ENCODE results near the gene CASZ1.

Gene CASZ1

GRCh38 chr1:10724948-10725847, 71.2 kb downstream of the CASZ1 start:
- no peak for DNase-seq

GRCh38 chr1:10724511-10724910, 71.9 kb downstream of the CASZ1 start:
- DNase-seq: no peak

GRCh38 chr1:10724052-10724494, 72.4 kb downstream of the CASZ1 start:
- no peak for DNase-seq

GRCh38 chr1:10723317-10723716, 73.1 kb downstream of the CASZ1 start:
- DNase-seq: no peak

GRCh38 chr1:10722803-10723202, 73.6 kb downstream of the CASZ1 start:
- DNase-seq: no peak

- no peak for DNase-seq
Observed at GRCh38 chr1:10721381-10722321, 74.8 kb downstream of the CASZ1 start.

- DNase-seq: no peak
Observed at GRCh38 chr1:10720635-10721034, 75.8 kb downstream of the CASZ1 start.

GRCh38 chr1:10718083-10718415, 78.4 kb downstream of the CASZ1 start:
- no peak for DNase-seq

- DNase-seq: no peak
Observed at GRCh38 chr1:10717296-10718082, 79.0 kb downstream of the CASZ1 start.

- no peak for DNase-seq
Observed at GRCh38 chr1:10716840-10717239, 79.6 kb downstream of the CASZ1 start.

GRCh38 chr1:10714337-10715114, 81.9 kb downstream of the CASZ1 start:
- no peak for DNase-seq

GRCh38 chr1:10713614-10714013, 82.8 kb downstream of the CASZ1 start:
- no peak for DNase-seq

- no peak for DNase-seq
Observed at GRCh38 chr1:10712568-10713362, 83.7 kb downstream of the CASZ1 start.

- no peak for DNase-seq
Observed at GRCh38 chr1:10710489-10710888, 86.0 kb downstream of the CASZ1 start.

GRCh38 chr1:10709646-10710045, 86.8 kb downstream of the CASZ1 start:
- no peak for DNase-seq

GRCh38 chr1:10709165-10709564, 87.3 kb downstream of the CASZ1 start:
- DNase-seq: no peak

- no peak for DNase-seq
Observed at GRCh38 chr1:10708757-10709156, 87.7 kb downstream of the CASZ1 start.

- no peak for DNase-seq
Observed at GRCh38 chr1:10707208-10707607, 89.2 kb downstream of the CASZ1 start.

- DNase-seq: no peak
Observed at GRCh38 chr1:10706376-10706913, 90.0 kb downstream of the CASZ1 start.

GRCh38 chr1:10705953-10706352, 90.5 kb downstream of the CASZ1 start:
- DNase-seq: no peak

GRCh38 chr1:10704368-10704882, 92.0 kb downstream of the CASZ1 start:
- no peak for DNase-seq

Data from inflammatory macrophage treated with lipopolysaccharide for 1 hour (primary cell).